Panc1 (cell line): ENCODE data around the gene ZNF662. TPM values are rescaled to one million over a fixed set of nuclear protein-coding genes. Genes with fewer than 3 reads are reported as not detected.

Experiments used
- ATAC-seq: fragments of 200-7000 bp; cut with Tn5 transposase; 2 replicates; pipeline ENCODE4 v1.9.1; 2020; ENCODE audit warnings: mild to moderate bottlenecking, moderate library complexity
- Bru-seq: library from RNA; stranded (reverse); fragments of 400-500 nt; gene quantifications from one replicate; lab custom pipeline; 2021; lab: Mats Ljungman, UMichigan
- BruChase-seq, 2 experiments: library from RNA; stranded (reverse); fragments of 400-500 nt; gene quantifications; one replicate each; lab custom pipeline; 2021; lab: Mats Ljungman, UMichigan
- BruUV-seq: library from RNA; stranded (reverse); fragments of 400-500 nt; replicated peaks from 2 replicates; lab custom pipeline; 2021; lab: Mats Ljungman, UMichigan
- CTCF ChIA-PET: fragments of 300-600 bp; sonication (Branson Sonifier 250); formaldehyde crosslinking; loops from one replicate; lab custom pipeline; 2022; ENCODE audit warnings: antibody characterized with exemption; lab: Charles Lee
- POLR2A ChIA-PET: fragments of 300-600 bp; sonication (Branson Sonifier 250); formaldehyde crosslinking; loops from one replicate; lab custom pipeline; 2022; ENCODE audit warnings: antibody characterized with exemption; lab: Charles Lee
- DNase-seq: peaks from one replicate; pipeline ENCODE4 v3.0.0-alpha.2; 2010; ENCODE audit warnings: low read depth, low spot score
- H3K27ac ChIP-seq: 2 replicates; pipeline ENCODE4 v1.5.1; 2011; ENCODE audit warnings: mild to moderate bottlenecking, low read length, inconsistent platforms
- H3K27me3 ChIP-seq: fragments of 200-500 bp; sonication (Bioruptor generic); 2 replicates; pipeline ENCODE4 v1.6.0; 2014; ENCODE audit warnings: low read length, inconsistent platforms; ENCODE audit not compliant: control insufficient read depth, insufficient read depth
- H3K36me3 ChIP-seq: fragments of 200-500 bp; sonication (Bioruptor generic); 2 replicates; pipeline ENCODE4 v1.5.1; 2014; ENCODE audit warnings: inconsistent platforms, mild to moderate bottlenecking, low read length, moderate library complexity; ENCODE audit not compliant: control insufficient read depth, insufficient read depth
- H3K4me1 ChIP-seq: 2 replicates; pipeline ENCODE4 v1.5.1; 2011; ENCODE audit warnings: inconsistent platforms, mild to moderate bottlenecking, low read length, moderate library complexity; ENCODE audit not compliant: control insufficient read depth, insufficient read depth
- H3K4me3 ChIP-seq, 2 experiments: 2 replicates each; pipeline ENCODE4 v1.5.1; 2011 to 2012; ENCODE audit warnings: low read depth in 2 of 2, low read length in 2 of 2, mild to moderate bottlenecking in 2 of 2, inconsistent platforms in 1 of 2, moderate library complexity in 1 of 2
- H3K9me3 ChIP-seq: fragments of 200-500 bp; sonication (Bioruptor generic); 2 replicates; pipeline ENCODE4 v1.5.1; 2014; ENCODE audit warnings: low read depth, mild to moderate bottlenecking, inconsistent platforms, low read length, moderate library complexity; ENCODE audit not compliant: control insufficient read depth, insufficient read depth
- POLR2AphosphoS5 ChIP-seq: IDR thresholded peaks from 2 replicates; pipeline ENCODE4 v1.6.1; 2012; ENCODE audit warnings: mild to moderate bottlenecking, low read depth, low read length, moderate library complexity
- REST ChIP-seq, 2 experiments: IDR thresholded peaks; 2 replicates each; pipeline ENCODE4 v1.6.1; 2011 to 2012; ENCODE audit warnings: low read depth in 2 of 2, control low read depth in 1 of 2, low read length in 1 of 2, mild to moderate bottlenecking in 1 of 2, moderate library complexity in 1 of 2; ENCODE audit not compliant: insufficient read depth in 1 of 2
- SIN3A ChIP-seq: IDR thresholded peaks from 2 replicates; pipeline ENCODE4 v1.6.1; 2012; ENCODE audit warnings: low read depth, mild to moderate bottlenecking, low read length, moderate library complexity, borderline replicate concordance; ENCODE audit not compliant: insufficient read depth
- TCF7L2 ChIP-seq: IDR thresholded peaks from 2 replicates; pipeline ENCODE4 v1.6.1; 2011; ENCODE audit warnings: mild to moderate bottlenecking, low read depth, low read length, inconsistent platforms
- in situ Hi-C: cut with HindIII; loops from 2 replicates; pipeline ENCODE4 v1.10.0; 2016; ENCODE audit warnings: low sequenced_read_pairs, low pct_unique_long_range_greater_than_20kb
- intact Hi-C: fragments of 100-400 bp; cut with micrococcal nuclease; formaldehyde crosslinking; loops from one replicate; pipeline ENCODE4 v1.10.0; 2022; ENCODE audit not compliant: unreplicated experiment
- long read RNA-seq: library from polyadenylated mRNA; unstranded; transcript quantifications from one replicate; pipeline ENCODE4 v2.0.0, GENCODE V29; 2021; ENCODE audit not compliant: unreplicated experiment
- polyA plus RNA-seq: library from polyadenylated mRNA; unstranded; fragments of >200 nt; gene quantifications from one replicate; pipeline ENCODE4 v1.2.1, GENCODE V29; 2012; ENCODE audit warnings: missing spikeins; ENCODE audit not compliant: insufficient read length
- total RNA-seq: library from RNA; stranded (reverse); gene quantifications from one replicate; pipeline ENCODE4 v1.2.1, GENCODE V29; 2021; ENCODE audit not compliant: unreplicated experiment
- TF ChIP-seq, protein P1 (sequence below): fragments of 450-650 bp; IDR thresholded peaks from 2 replicates; pipeline ENCODE4 v1.5.1; 2017; ENCODE audit warnings: mild to moderate bottlenecking

The ZNF662 gene
- total RNA-seq (not detected), Bru-seq, nascent RNA (not detected), BruChase-seq, experiment 1, labeled RNA remaining after a 2-hour chase (not detected), BruChase-seq, experiment 2, labeled RNA remaining after a 6-hour chase (not detected)
- polyA plus RNA-seq, result not detected
- long read RNA-seq, result 0 reads

GRCh38 chr3:42906070-42906847 lies at the start of gene ZNF662:
TSS of gene ZNF662 (plus strand) at chr3:42906142. CDS start at chr3:42908115, 1,973 bp downstream.
- H3K27ac ChIP-seq, result no peak within 1 kb of the TSS
- POLR2A ChIA-PET, result no interaction called here
- no peak for TF ChIP-seq POLR2AphosphoS5
- no peak for TF ChIP-seq TCF7L2
- no peak for TF ChIP-seq REST (IDR thresholded peaks at IDR 0.05; ENCODE audit: insufficient read depth in 1 of 2, low read depth in 2 of 2, low read length in 1 of 2)
- no peaks in the 10 kb centered on the region for H3K4me1 ChIP-seq
- ATAC-seq (no peak), DNase-seq (no peak)
- H3K9me3 ChIP-seq, result no peaks in the 10 kb centered on the region
- peaks cover 2% of the 10 kb centered on the region for H3K27me3 ChIP-seq
- CTCF ChIA-PET, result no interaction called here
- intact Hi-C loops (no loop called here), in situ Hi-C loops (no loop called here)
- H3K4me3 ChIP-seq, result no peak within 1 kb of the TSS
- no TSS peak for BruUV-seq
- no peaks in the 10 kb centered on the region for H3K36me3 ChIP-seq

- TF ChIP-seq REST (IDR thresholded peaks at IDR 0.05; ENCODE audit: insufficient read depth in 1 of 2, low read depth in 2 of 2, low read length in 1 of 2) (no peak), TCF7L2 (no peak), POLR2AphosphoS5 (no peak), SIN3A (no peak)
- TF ChIP-seq, protein P1, sequence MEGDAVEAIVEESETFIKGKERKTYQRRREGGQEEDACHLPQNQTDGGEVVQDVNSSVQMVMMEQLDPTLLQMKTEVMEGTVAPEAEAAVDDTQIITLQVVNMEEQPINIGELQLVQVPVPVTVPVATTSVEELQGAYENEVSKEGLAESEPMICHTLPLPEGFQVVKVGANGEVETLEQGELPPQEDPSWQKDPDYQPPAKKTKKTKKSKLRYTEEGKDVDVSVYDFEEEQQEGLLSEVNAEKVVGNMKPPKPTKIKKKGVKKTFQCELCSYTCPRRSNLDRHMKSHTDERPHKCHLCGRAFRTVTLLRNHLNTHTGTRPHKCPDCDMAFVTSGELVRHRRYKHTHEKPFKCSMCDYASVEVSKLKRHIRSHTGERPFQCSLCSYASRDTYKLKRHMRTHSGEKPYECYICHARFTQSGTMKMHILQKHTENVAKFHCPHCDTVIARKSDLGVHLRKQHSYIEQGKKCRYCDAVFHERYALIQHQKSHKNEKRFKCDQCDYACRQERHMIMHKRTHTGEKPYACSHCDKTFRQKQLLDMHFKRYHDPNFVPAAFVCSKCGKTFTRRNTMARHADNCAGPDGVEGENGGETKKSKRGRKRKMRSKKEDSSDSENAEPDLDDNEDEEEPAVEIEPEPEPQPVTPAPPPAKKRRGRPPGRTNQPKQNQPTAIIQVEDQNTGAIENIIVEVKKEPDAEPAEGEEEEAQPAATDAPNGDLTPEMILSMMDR, result no peak
- no TSS peak for BruUV-seq
- H3K27ac ChIP-seq, result no peak overlapping the region
- H3K4me1 ChIP-seq, result no peaks in the 10 kb centered on the region
- ChIA-PET POLR2A (no interaction called here), CTCF (no interaction called here)
- in situ Hi-C loops, result no loop called here
- intact Hi-C loops, result no loop called here
- ATAC-seq (no peak), DNase-seq (no peak)
- H3K36me3 ChIP-seq, result no peaks in the 10 kb centered on the region
- no peaks in the 10 kb centered on the region for H3K9me3 ChIP-seq
- H3K4me3 ChIP-seq, result no peak overlapping the region
- no peaks in the 10 kb centered on the region for H3K27me3 ChIP-seq
Observed at GRCh38 chr3:42856544-42856943, 49.4 kb upstream of the ZNF662 start.
